Measurements from ENCODE around the gene STARD8. TPM values are rescaled to one million over a fixed set of nuclear protein-coding genes. Genes with fewer than 3 reads are reported as not detected.
A peak's percentile ranks its signal among the peaks of the same experiment; 100 is the strongest.
"Not testable (repeated sequence)": the region's sequence is repeated elsewhere in the genome, so short reads cannot be mapped to it uniquely, and the experiment has no call there.

STARD8 gene
- total RNA-seq, 1 donor from 2014 or later, result 9.3 TPM

GRCh38 chrX:68685685-68686084 lies 38.2 kb downstream of the STARD8 start:
- Histone ChIP-seq H3K4me1 (peaks cover 67% of the 10 kb centered on the region), H3K4me3 (peak overlapping the region; percentile 65), H3K27me3 (ENCODE audit: low read depth) (no peaks in the 10 kb centered on the region), H3K9me3 (replicated peaks) (no peaks in the 10 kb centered on the region), H3K36me3 (no peaks in the 10 kb centered on the region), H3K27ac (replicated peaks) (peak overlapping the region; percentile 87)
- intact Hi-C loops (cut with micrococcal nuclease), result no loop called here
- TF ChIP-seq, protein P1, sequence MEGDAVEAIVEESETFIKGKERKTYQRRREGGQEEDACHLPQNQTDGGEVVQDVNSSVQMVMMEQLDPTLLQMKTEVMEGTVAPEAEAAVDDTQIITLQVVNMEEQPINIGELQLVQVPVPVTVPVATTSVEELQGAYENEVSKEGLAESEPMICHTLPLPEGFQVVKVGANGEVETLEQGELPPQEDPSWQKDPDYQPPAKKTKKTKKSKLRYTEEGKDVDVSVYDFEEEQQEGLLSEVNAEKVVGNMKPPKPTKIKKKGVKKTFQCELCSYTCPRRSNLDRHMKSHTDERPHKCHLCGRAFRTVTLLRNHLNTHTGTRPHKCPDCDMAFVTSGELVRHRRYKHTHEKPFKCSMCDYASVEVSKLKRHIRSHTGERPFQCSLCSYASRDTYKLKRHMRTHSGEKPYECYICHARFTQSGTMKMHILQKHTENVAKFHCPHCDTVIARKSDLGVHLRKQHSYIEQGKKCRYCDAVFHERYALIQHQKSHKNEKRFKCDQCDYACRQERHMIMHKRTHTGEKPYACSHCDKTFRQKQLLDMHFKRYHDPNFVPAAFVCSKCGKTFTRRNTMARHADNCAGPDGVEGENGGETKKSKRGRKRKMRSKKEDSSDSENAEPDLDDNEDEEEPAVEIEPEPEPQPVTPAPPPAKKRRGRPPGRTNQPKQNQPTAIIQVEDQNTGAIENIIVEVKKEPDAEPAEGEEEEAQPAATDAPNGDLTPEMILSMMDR (IDR thresholded peaks at IDR 0.05; ENCODE audit: borderline replicate concordance), result peak; percentile 27
- no peak for DNase-seq

DNA sequence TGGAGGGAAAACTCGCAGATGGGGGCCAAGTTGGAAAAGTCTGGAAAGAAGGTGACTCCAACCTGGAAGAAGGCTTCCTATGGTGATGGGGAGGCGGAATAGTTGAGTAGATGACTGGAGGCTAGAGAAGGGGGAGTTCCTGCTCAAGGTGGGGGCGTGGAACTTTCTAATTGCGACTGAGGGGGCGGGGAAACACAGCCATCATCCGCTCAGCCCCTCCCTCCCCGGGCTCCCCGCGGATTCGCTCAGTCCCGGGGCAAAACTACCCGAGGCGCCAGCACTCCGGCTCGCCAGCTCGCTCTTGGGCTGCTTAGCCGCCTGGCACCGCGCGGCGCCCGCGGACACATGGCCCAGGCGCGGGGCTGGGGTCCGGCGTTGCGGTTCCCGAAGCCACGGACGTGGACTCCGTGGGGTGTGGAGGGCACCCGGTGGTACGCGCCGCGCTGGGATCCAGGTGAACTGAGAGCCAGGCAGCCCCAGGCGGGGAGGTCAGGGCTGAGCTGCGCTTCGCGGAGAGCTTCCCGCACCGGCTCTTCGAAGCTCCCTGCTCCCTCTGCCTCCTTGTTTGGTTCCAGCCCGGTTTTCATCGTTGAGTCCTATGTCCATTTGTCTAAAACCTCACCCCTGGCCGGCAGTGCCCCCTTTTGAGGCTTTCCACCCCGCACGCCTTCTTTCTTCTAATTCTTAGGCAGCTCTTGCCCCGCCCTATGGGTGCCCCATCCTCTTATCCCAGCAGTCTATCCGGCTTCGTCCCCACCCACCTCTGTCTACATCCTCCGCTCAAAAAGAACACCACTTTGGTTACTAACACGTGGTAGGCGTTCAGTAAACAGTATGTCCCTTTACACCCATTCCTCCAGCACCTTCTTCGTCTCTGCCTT lies 38.9 kb downstream of the STARD8 start:
- H3K27ac ChIP-seq (replicated peaks), result peak overlapping the region; percentile 87
- H3K27me3 ChIP-seq (ENCODE audit: low read depth), result no peaks in the 10 kb centered on the region
- intact Hi-C loops (cut with micrococcal nuclease), result no loop called here
- DNase-seq, result peak; percentile 53
- H3K36me3 ChIP-seq, result no peaks in the 10 kb centered on the region
- TF ChIP-seq, protein P1 (IDR thresholded peaks at IDR 0.05; ENCODE audit: borderline replicate concordance), result no peak
- peaks cover 68% of the 10 kb centered on the region for H3K4me1 ChIP-seq
- H3K9me3 ChIP-seq (replicated peaks), result no peaks in the 10 kb centered on the region
- H3K4me3 ChIP-seq, result peak overlapping the region; percentile 65

GRCh38 chrX:68688931-68689330 lies 41.5 kb downstream of the STARD8 start:
- peak overlapping the region; percentile 36 for H3K27ac ChIP-seq (replicated peaks)
- peaks cover 56% of the 10 kb centered on the region for H3K4me1 ChIP-seq
- DNase-seq; H3K36me3 ChIP-seq; H3K4me3 ChIP-seq; H3K27me3 ChIP-seq (ENCODE audit: low read depth); H3K9me3 ChIP-seq (replicated peaks); intact Hi-C loops (cut with micrococcal nuclease): not testable (repeated sequence)

GRCh38 chrX:68690936-68691501 lies 43.6 kb downstream of the STARD8 start:
- Histone ChIP-seq H3K4me3 (no peak overlapping the region), H3K27ac (replicated peaks) (peak overlapping the region; percentile 71), H3K27me3 (ENCODE audit: low read depth) (no peaks in the 10 kb centered on the region), H3K36me3 (no peaks in the 10 kb centered on the region), H3K9me3 (replicated peaks) (no peaks in the 10 kb centered on the region), H3K4me1 (peaks cover 40% of the 10 kb centered on the region)
- intact Hi-C loops (cut with micrococcal nuclease), result no loop called here
- TF ChIP-seq, protein P1 (IDR thresholded peaks at IDR 0.05; ENCODE audit: borderline replicate concordance), result no peak
- DNase-seq, result no peak

- intact Hi-C loops (cut with micrococcal nuclease), result no loop called here
- no peak for DNase-seq
- TF ChIP-seq, protein P1 (IDR thresholded peaks at IDR 0.05; ENCODE audit: borderline replicate concordance), result no peak
Measured at GRCh38 chrX:68691921-68692320, 44.5 kb downstream of the STARD8 start.

GRCh38 chrX:68692651-68693050 lies 45.2 kb downstream of the STARD8 start:
- intact Hi-C loops (cut with micrococcal nuclease), result no loop called here
- TF ChIP-seq, protein P1 (IDR thresholded peaks at IDR 0.05; ENCODE audit: borderline replicate concordance), result no peak
- H3K27me3 ChIP-seq (ENCODE audit: low read depth), result no peaks in the 10 kb centered on the region
- no peaks in the 10 kb centered on the region for H3K36me3 ChIP-seq
- no peaks in the 10 kb centered on the region for H3K9me3 ChIP-seq (replicated peaks)
- H3K27ac ChIP-seq (replicated peaks), result peak overlapping the region; percentile 89
- H3K4me3 ChIP-seq, result peak overlapping the region; percentile 77
- DNase-seq, result no peak
- peaks cover 24% of the 10 kb centered on the region for H3K4me1 ChIP-seq

More at GRCh38 chrX:68691921-68692320, 44.5 kb downstream of the STARD8 start:
- H3K4me3 ChIP-seq, result no peak overlapping the region
- no peaks in the 10 kb centered on the region for H3K27me3 ChIP-seq (ENCODE audit: low read depth)
- H3K4me1 ChIP-seq, result peaks cover 31% of the 10 kb centered on the region
- no peaks in the 10 kb centered on the region for H3K9me3 ChIP-seq (replicated peaks)
- H3K27ac ChIP-seq (replicated peaks), result peak overlapping the region; percentile 89
- no peaks in the 10 kb centered on the region for H3K36me3 ChIP-seq
